Osteocyte (in vitro differentiated cells): ENCODE data around the gene PTPRN2. TPM values are rescaled to one million over a fixed set of nuclear protein-coding genes. Genes with fewer than 3 reads are reported as not detected.

Source experiments
- DNase-seq: peaks from one replicate; pipeline ENCODE4 v3.0.0; 2021; ENCODE audit warnings: mixed read lengths; ENCODE audit not compliant: unreplicated experiment; ENCODE audit errors: extremely low spot score
- H3K27ac Mint-ChIP-seq: one replicate; pipeline ENCODE4 v1.8.0; 2021; ENCODE audit warnings: mild to moderate bottlenecking, mixed read lengths; ENCODE audit not compliant: unreplicated experiment
- H3K27me3 Mint-ChIP-seq: one replicate; pipeline ENCODE4 v1.8.0; 2021; ENCODE audit warnings: mixed read lengths; ENCODE audit not compliant: unreplicated experiment
- H3K36me3 Mint-ChIP-seq: one replicate; pipeline ENCODE4 v1.8.0; 2021; ENCODE audit warnings: mixed read lengths; ENCODE audit not compliant: unreplicated experiment
- H3K4me1 Mint-ChIP-seq: one replicate; pipeline ENCODE4 v1.8.0; 2021; ENCODE audit warnings: mixed read lengths; ENCODE audit not compliant: unreplicated experiment
- H3K4me3 Mint-ChIP-seq: one replicate; pipeline ENCODE4 v1.8.0; 2021; ENCODE audit warnings: mild to moderate bottlenecking, moderate library complexity, mixed read lengths; ENCODE audit not compliant: unreplicated experiment
- H3K9me3 Mint-ChIP-seq: one replicate; pipeline ENCODE4 v1.8.0; 2021; ENCODE audit warnings: mixed read lengths; ENCODE audit not compliant: unreplicated experiment
- CTCF ChIP-seq: fragments of 200-600 bp; sonication (generic); IDR thresholded peaks from 2 replicates; pipeline ENCODE4 v1.5.0; 2021; ENCODE audit warnings: antibody characterized with exemption, mild to moderate bottlenecking, moderate library complexity
- total RNA-seq: library from RNA; stranded (reverse); gene quantifications from 2 replicates; pipeline ENCODE4 v1.2.1, GENCODE V29; 2021

PTPRN2 gene
- total RNA-seq, 1 donor from 2014 or later: 0.59 TPM

GRCh38 chr7:157853076-157853788 lies 734.4 kb downstream of the PTPRN2 start:
- Mint-ChIP-seq H3K27me3 (no peaks in the 10 kb centered on the region), H3K4me1 (no peaks in the 10 kb centered on the region), H3K9me3 (peaks cover 13% of the 10 kb centered on the region), H3K27ac (no peak overlapping the region), H3K4me3 (no peak overlapping the region), H3K36me3 (peaks cover 2% of the 10 kb centered on the region)
- no peak for TF ChIP-seq CTCF
- DNase-seq: no peak

- Mint-ChIP-seq H3K36me3 (peaks cover 2% of the 10 kb centered on the region), H3K27ac (no peak overlapping the region), H3K9me3 (peaks cover 13% of the 10 kb centered on the region), H3K4me1 (no peaks in the 10 kb centered on the region), H3K27me3 (no peaks in the 10 kb centered on the region), H3K4me3 (no peak overlapping the region)
- DNase-seq: no peak
- no peak for TF ChIP-seq CTCF
Measured at GRCh38 chr7:157851501-157852067, 736.0 kb downstream of the PTPRN2 start.

- H3K4me1 Mint-ChIP-seq: no peaks in the 10 kb centered on the region
- H3K9me3 Mint-ChIP-seq: peaks cover 8% of the 10 kb centered on the region
- no peak overlapping the region for H3K27ac Mint-ChIP-seq
- TF ChIP-seq CTCF: no peak
- peaks cover 2% of the 10 kb centered on the region for H3K36me3 Mint-ChIP-seq
- DNase-seq: no peak
- H3K4me3 Mint-ChIP-seq: no peak overlapping the region
- no peaks in the 10 kb centered on the region for H3K27me3 Mint-ChIP-seq
Measured at GRCh38 chr7:157850481-157851444, 736.9 kb downstream of the PTPRN2 start.

- H3K36me3 Mint-ChIP-seq: peaks cover 2% of the 10 kb centered on the region
Measured at GRCh38 chr7:157849726-157850125, 737.9 kb downstream of the PTPRN2 start.

More at GRCh38 chr7:157849726-157850125, 737.9 kb downstream of the PTPRN2 start:
- DNase-seq: no peak
- H3K27me3 Mint-ChIP-seq: no peaks in the 10 kb centered on the region
- no peak overlapping the region for H3K4me3 Mint-ChIP-seq
- H3K4me1 Mint-ChIP-seq: no peaks in the 10 kb centered on the region
- H3K9me3 Mint-ChIP-seq: peaks cover 3% of the 10 kb centered on the region
- no peak overlapping the region for H3K27ac Mint-ChIP-seq
- no peak for TF ChIP-seq CTCF
